ENCODE results near the gene TEC. TPM values are rescaled to one million over a fixed set of nuclear protein-coding genes. Genes with fewer than 3 reads are reported as not detected.
"Not testable (repeated sequence)": the region's sequence is repeated elsewhere in the genome, so short reads cannot be mapped to it uniquely, and the experiment has no call there.

The TEC gene
- total and polyA plus RNA-seq, 11 donors: 1.1 to 4.5 (median 2.2) TPM

GRCh38 chr4:48167538-48168263, 101.9 kb downstream of the TEC start:
- ATAC-seq (no peak), DNase-seq (no peak)
- H3K36me3 ChIP-seq: peaks cover 0 to 18% (median 5%) of the 10 kb centered on the region in 9 donors
- no peak overlapping the region for H3K27ac ChIP-seq
- no peaks in the 10 kb centered on the region for H3K27me3 ChIP-seq
- no peak overlapping the region for H3K4me3 ChIP-seq
- WGBS, 4 donors: 46 to 64% (median 49%) methylated on average over 5 of the region's 5 CpGs
- H3K4me1 ChIP-seq: peaks cover 0 to 4% (median 0%) of the 10 kb centered on the region in 12 donors
- no peaks in the 10 kb centered on the region for H3K9me3 ChIP-seq
- intact Hi-C loops (cut with DNase I): loop anchor here in 1 of 10 donors (10.0 kb wide), 1 partner anchor 107 kb away; no protein-coding TSS in a partner anchor
- TF ChIP-seq POLR2A (IDR thresholded peaks at IDR 0.05) (no peak), CTCF (IDR thresholded peaks at IDR 0.05) (no peak)

GRCh38 chr4:48164561-48164960, 105.1 kb downstream of the TEC start:
- not testable (repeated sequence) for H3K27me3 ChIP-seq, DNase-seq, H3K4me3 ChIP-seq, H3K4me1 ChIP-seq, H3K9me3 ChIP-seq, ATAC-seq, H3K27ac ChIP-seq
- intact Hi-C loops (cut with DNase I): loop anchor here in 1 of 10 donors (10.0 kb wide), 1 partner anchor 110 kb away; no protein-coding TSS in a partner anchor
- 92 to 94% (median 94%) methylated on average over 9 of the region's 9 CpGs for WGBS, 4 donors
- peaks cover 0 to 18% (median 5%) of the 10 kb centered on the region in 9 donors for H3K36me3 ChIP-seq

- DNase-seq (no peak), ATAC-seq (no peak)
- peaks cover 0 to 3% (median 0%) of the 10 kb centered on the region in 12 donors for H3K4me1 ChIP-seq
- H3K27me3 ChIP-seq: no peaks in the 10 kb centered on the region
- no peak overlapping the region for H3K4me3 ChIP-seq
- H3K9me3 ChIP-seq: no peaks in the 10 kb centered on the region
- no peak overlapping the region for H3K27ac ChIP-seq
- TF ChIP-seq POLR2A (IDR thresholded peaks at IDR 0.05) (no peak), CTCF (IDR thresholded peaks at IDR 0.05) (no peak)
- WGBS, 4 donors: 79 to 91% (median 86%) methylated on average over 1 of the region's 1 CpG
- intact Hi-C loops (cut with DNase I): loop anchor here in 1 of 10 donors (10.0 kb wide), 1 partner anchor 111 kb away; no protein-coding TSS in a partner anchor
- H3K36me3 ChIP-seq: peaks cover 0 to 18% (median 5%) of the 10 kb centered on the region in 9 donors
Measured at GRCh38 chr4:48163746-48164145, 105.9 kb downstream of the TEC start.

- Histone ChIP-seq H3K4me3 (no peak overlapping the region), H3K4me1 (peaks cover 0 to 3% (median 0%) of the 10 kb centered on the region in 12 donors), H3K27me3 (no peaks in the 10 kb centered on the region), H3K27ac (no peak overlapping the region), H3K36me3 (peaks cover 0 to 12% (median 3%) of the 10 kb centered on the region in 9 donors), H3K9me3 (no peaks in the 10 kb centered on the region)
- ATAC-seq: no peak
- 81 to 86% (median 84%) methylated on average over 4 of the region's 4 CpGs for WGBS, 4 donors
- intact Hi-C loops (cut with DNase I): loop anchor here in 1 of 10 donors (10.0 kb wide), 1 partner anchor 113 kb away; no protein-coding TSS in a partner anchor
- TF ChIP-seq CTCF (IDR thresholded peaks at IDR 0.05) (no peak), POLR2A (IDR thresholded peaks at IDR 0.05) (no peak)
- no peak for DNase-seq
Measured at GRCh38 chr4:48162162-48162561, 107.5 kb downstream of the TEC start.
